NCI-H82 treated with DMSO at 0.1 percent for 48 hours (cell line): Measurements from ENCODE around the gene ALDH18A1.

Experiments used
- DNase-seq: peaks from one replicate; lab custom pipeline; 2025; ENCODE audit not compliant: unreplicated experiment; lab: John Stamatoyannopoulos, UW

Gene ALDH18A1

DNA sequence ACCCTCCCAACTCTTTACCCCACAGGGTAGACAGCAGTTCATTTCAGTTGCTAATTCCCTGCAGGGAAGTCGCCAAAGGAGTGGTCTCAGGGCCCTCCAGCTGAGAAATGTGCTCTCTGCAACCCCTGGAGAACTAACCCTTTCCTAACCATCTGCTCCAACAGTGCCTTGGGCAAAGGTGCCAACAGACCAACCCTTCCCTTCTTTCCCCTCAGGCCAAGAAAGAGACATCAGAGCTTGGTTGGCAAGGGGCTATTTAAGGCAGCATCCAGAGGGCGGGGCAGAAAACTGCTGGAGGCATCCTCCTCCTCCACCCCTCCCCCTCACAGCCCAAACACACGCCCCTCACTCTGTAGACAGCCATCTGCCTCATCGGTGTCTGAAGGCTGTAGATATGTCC is 97.0 kb downstream of the ALDH18A1 start:
- DNase-seq, result no peak

DNA sequence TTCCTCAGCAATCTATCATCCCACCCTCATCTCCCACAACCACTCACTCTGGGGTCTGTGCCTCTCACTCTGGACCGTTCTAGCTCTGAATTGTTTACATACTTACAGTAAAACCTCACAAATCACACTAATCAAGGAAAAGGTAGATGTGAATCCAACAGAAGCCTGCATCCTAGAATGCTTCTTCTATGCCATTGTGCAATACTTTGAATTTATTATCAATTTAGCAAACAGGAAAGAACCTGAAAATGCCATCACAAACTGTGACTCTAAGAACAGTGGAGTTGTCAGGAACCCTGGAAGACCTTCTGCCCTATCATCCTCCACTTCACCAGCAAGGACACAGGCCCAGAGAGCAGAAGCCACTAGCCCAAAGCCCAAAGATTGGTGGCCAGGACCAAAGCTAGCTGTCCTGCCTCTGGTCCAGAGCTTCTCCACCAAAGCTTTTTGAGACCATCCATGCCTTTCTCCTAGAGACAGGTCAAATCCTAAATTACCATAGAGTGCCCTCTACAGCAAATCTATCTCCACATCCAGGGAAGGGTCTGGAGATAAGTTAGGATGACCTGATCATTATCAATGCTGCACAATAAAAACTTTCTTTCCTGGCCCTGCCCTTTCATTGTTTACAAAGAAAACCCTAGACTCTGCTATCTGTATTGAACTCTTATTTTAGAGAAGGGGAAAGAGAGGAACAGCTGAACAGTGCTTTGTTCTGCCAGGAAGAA is 97.8 kb downstream of the ALDH18A1 start:
- DNase-seq, result no peak

DNA sequence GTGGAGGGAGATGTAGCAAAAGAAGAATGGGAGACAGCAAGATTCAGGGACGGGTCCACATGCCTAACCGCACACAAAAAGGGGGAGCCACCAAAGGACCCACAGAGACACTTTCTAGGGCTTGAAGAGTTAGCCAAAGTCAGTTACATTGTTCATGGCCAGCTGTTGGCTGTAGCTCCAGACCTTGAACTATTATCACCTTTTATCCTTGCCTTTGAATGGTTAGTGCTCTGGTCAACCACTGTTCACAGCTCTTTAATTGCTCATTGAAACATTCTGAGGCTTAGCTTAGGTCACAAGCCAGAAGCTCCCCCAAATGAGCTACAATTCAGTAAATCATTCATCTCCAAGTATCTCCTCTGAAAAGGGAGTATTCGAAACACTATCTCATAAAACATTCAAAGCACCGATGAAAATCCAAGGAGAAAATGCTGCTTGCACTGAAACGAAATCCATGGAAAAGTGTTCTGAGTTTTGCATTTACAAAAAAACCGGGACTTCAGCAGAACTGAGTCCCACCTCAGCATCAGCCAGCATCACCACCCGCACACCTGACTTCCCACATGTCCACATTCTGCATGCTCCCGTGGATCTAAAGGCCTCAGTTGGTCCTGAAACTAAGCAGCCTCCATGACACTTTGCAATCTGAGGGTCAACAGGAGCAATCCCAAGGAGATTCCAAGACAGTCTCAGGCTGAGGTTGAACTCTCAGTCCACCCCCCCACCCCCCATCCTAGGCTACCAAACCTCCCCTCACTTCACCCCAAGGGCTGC is 99.3 kb downstream of the ALDH18A1 start:
- no peak for DNase-seq
